Measurements from ENCODE around the gene CRELD1. TPM values are rescaled to one million over a fixed set of nuclear protein-coding genes. Genes with fewer than 3 reads are reported as not detected.
A peak's percentile ranks its signal among the peaks of the same experiment; 100 is the strongest.

Gene CRELD1
- total and polyA plus RNA-seq, 9 of the 15 experiments (the other 6 are each of a cell fraction or from before 2014, with no cell fraction given): 3.3 to 25.8 (median 16.5) TPM

GRCh38 chr3:9899289-9899791 is 34.3 kb upstream of the CRELD1 start (continued):
- TF ChIP-seq, protein P1, sequence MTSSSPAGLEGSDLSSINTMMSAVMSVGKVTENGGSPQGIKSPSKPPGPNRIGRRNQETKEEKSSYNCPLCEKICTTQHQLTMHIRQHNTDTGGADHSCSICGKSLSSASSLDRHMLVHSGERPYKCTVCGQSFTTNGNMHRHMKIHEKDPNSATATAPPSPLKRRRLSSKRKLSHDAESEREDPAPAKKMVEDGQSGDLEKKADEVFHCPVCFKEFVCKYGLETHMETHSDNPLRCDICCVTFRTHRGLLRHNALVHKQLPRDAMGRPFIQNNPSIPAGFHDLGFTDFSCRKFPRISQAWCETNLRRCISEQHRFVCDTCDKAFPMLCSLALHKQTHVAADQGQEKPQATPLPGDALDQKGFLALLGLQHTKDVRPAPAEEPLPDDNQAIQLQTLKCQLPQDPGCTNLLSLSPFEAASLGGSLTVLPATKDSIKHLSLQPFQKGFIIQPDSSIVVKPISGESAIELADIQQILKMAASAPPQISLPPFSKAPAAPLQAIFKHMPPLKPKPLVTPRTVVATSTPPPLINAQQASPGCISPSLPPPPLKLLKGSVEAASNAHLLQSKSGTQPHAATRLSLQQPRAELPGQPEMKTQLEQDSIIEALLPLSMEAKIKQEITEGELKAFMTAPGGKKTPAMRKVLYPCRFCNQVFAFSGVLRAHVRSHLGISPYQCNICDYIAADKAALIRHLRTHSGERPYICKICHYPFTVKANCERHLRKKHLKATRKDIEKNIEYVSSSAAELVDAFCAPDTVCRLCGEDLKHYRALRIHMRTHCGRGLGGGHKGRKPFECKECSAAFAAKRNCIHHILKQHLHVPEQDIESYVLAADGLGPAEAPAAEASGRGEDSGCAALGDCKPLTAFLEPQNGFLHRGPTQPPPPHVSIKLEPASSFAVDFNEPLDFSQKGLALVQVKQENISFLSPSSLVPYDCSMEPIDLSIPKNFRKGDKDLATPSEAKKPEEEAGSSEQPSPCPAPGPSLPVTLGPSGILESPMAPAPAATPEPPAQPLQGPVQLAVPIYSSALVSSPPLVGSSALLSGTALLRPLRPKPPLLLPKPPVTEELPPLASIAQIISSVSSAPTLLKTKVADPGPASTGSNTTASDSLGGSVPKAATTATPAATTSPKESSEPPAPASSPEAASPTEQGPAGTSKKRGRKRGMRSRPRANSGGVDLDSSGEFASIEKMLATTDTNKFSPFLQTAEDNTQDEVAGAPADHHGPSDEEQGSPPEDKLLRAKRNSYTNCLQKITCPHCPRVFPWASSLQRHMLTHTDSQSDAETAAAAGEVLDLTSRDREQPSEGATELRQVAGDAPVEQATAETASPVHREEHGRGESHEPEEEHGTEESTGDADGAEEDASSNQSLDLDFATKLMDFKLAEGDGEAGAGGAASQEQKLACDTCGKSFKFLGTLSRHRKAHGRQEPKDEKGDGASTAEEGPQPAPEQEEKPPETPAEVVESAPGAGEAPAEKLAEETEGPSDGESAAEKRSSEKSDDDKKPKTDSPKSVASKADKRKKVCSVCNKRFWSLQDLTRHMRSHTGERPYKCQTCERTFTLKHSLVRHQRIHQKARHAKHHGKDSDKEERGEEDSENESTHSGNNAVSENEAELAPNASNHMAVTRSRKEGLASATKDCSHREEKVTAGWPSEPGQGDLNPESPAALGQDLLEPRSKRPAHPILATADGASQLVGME (CRISPR knock-in tag; IDR thresholded peaks at IDR 0.05): no peak
- TF ChIP-seq HLTF (IDR thresholded peaks at IDR 0.05): peak; percentile 85
- peak in 1 of 2 experiments; percentile 77; a peak in 2 of 4 replicates for TF ChIP-seq HDAC1 (IDR thresholded peaks at IDR 0.05)
- TF ChIP-seq MYBL2 (IDR thresholded peaks at IDR 0.05; ENCODE audit: low read depth): peak; percentile 34; the same call in 1 of the 2 replicates
- no peak for TF ChIP-seq MYBL2 (CRISPR knock-in tag; IDR thresholded peaks at IDR 0.05; ENCODE audit: borderline replicate concordance)
- TF ChIP-seq ZNF408 (CRISPR knock-in tag; IDR thresholded peaks at IDR 0.05; ENCODE audit: low read depth): no peak
- TF ChIP-seq STAT6 (CRISPR knock-in tag; IDR thresholded peaks at IDR 0.05): no peak
- 0 out of 2 replicates have a peak, but pooled peaks have one; percentile 17 for TF ChIP-seq ZEB2 (IDR thresholded peaks at IDR 0.05)
- no peak for TF ChIP-seq DACH1 (IDR thresholded peaks at IDR 0.05; ENCODE audit: partially characterized antibody)
- TF ChIP-seq SMARCA4 (IDR thresholded peaks at IDR 0.05): peak; percentile 66
- TF ChIP-seq COPS2 (conservative IDR thresholded peaks at IDR 0.05): no peak
- TF ChIP-seq HES1 (IDR thresholded peaks at IDR 0.05; ENCODE audit: low read depth): 0 out of 2 replicates have a peak, but pooled peaks have one; percentile 54
- TF ChIP-seq, protein P2, sequence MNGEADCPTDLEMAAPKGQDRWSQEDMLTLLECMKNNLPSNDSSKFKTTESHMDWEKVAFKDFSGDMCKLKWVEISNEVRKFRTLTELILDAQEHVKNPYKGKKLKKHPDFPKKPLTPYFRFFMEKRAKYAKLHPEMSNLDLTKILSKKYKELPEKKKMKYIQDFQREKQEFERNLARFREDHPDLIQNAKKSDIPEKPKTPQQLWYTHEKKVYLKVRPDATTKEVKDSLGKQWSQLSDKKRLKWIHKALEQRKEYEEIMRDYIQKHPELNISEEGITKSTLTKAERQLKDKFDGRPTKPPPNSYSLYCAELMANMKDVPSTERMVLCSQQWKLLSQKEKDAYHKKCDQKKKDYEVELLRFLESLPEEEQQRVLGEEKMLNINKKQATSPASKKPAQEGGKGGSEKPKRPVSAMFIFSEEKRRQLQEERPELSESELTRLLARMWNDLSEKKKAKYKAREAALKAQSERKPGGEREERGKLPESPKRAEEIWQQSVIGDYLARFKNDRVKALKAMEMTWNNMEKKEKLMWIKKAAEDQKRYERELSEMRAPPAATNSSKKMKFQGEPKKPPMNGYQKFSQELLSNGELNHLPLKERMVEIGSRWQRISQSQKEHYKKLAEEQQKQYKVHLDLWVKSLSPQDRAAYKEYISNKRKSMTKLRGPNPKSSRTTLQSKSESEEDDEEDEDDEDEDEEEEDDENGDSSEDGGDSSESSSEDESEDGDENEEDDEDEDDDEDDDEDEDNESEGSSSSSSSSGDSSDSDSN (IDR thresholded peaks at IDR 0.05; ENCODE audit: borderline replicate concordance in 1 of 2, low read depth in 2 of 2, low read length in 2 of 2): no peak
- no peak for TF ChIP-seq POLR2H (tag; IDR thresholded peaks at IDR 0.05; ENCODE audit: low read depth)
- TF ChIP-seq ATF2 (CRISPR knock-in tag; IDR thresholded peaks at IDR 0.05): no peak
